SU-DHL-6 (cell line): ENCODE results near the gene PRSS50.

Experiments
- EZH2phosphoT487 ChIP-seq: fragments of 200-600 bp; sonication (generic), shearing (Covaris generic); conservative IDR thresholded peaks from 2 replicates; pipeline ENCODE4 v1.6.1; 2018; ENCODE audit warnings: mild to moderate bottlenecking, antibody characterized with exemption, low read length, moderate library complexity, mixed read lengths
- TF ChIP-seq, protein P1 (sequence below): fragments of 200-600 bp; sonication (generic); IDR thresholded peaks from one replicate; pipeline ENCODE4 v1.5.1; 2017; ENCODE audit warnings: antibody characterized with exemption, mild to moderate bottlenecking, low read length, moderate library complexity; ENCODE audit not compliant: insufficient read depth, poor library complexity, severe bottlenecking

DNA sequence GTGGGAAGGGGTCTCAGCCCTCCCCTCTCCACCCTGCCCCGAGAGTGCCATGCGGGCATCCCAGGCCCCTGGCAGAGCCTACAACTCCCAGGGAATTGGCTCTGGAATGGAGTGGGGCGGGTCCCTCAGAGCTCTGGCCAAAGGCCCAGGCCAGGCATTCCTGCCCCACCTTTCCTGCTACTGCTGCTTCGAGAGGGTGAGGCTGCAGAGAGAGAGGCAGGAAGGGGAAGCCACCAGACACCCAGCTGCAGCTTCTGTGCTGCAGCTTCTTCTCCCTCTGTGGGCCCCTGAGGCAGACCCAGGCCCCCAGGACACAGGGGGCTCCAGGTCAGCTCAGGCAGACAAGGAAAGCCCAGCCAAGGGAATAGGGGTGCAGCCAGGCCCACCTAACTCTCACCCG lies 26.9 kb downstream of the PRSS50 start:
- TF ChIP-seq, protein P1, sequence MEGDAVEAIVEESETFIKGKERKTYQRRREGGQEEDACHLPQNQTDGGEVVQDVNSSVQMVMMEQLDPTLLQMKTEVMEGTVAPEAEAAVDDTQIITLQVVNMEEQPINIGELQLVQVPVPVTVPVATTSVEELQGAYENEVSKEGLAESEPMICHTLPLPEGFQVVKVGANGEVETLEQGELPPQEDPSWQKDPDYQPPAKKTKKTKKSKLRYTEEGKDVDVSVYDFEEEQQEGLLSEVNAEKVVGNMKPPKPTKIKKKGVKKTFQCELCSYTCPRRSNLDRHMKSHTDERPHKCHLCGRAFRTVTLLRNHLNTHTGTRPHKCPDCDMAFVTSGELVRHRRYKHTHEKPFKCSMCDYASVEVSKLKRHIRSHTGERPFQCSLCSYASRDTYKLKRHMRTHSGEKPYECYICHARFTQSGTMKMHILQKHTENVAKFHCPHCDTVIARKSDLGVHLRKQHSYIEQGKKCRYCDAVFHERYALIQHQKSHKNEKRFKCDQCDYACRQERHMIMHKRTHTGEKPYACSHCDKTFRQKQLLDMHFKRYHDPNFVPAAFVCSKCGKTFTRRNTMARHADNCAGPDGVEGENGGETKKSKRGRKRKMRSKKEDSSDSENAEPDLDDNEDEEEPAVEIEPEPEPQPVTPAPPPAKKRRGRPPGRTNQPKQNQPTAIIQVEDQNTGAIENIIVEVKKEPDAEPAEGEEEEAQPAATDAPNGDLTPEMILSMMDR = no peak
- TF ChIP-seq EZH2phosphoT487 = no peak
